ENCODE data around the gene DHX34. TPM values are rescaled to one million over a fixed set of nuclear protein-coding genes. Genes with fewer than 3 reads are reported as not detected.
"Not testable (repeated sequence)": the region's sequence is repeated elsewhere in the genome, so short reads cannot be mapped to it uniquely, and the experiment has no call there.

DHX34 gene
- total RNA-seq, 2 experiments from 2014 or later = 17.4 to 19.5 TPM

DNA sequence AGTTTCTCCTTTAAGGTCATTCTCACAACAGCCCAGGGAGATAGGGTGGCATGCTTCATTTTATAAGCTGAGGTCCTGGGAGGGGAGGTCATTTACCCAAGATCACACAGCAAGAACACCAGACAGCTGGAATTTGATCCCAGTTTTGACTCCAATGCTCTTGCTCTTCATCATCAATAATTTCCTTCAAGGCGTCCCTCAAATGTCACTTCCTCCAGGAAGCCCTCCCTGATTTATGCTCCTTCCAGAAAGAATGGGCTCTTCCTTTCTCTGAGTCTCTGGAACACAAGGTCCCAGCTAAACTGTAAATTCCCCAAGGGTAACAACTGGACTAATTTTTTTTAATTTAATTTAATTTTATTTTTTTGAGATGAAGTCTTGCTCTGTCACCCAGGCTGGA is 4.7 kb upstream of the DHX34 start:
- H3K36me3 Mint-ChIP-seq = peaks cover 4% of the 10 kb centered on the region
- H3K27me3 Mint-ChIP-seq = peaks cover 6% of the 10 kb centered on the region
- H3K4me1 Mint-ChIP-seq = peaks cover 7% of the 10 kb centered on the region
- H3K4me3 Mint-ChIP-seq = no peak overlapping the region
- H3K27ac Mint-ChIP-seq = no peak overlapping the region
- DNase-seq = no peak
- no peaks in the 10 kb centered on the region for H3K9me3 Mint-ChIP-seq

DNA sequence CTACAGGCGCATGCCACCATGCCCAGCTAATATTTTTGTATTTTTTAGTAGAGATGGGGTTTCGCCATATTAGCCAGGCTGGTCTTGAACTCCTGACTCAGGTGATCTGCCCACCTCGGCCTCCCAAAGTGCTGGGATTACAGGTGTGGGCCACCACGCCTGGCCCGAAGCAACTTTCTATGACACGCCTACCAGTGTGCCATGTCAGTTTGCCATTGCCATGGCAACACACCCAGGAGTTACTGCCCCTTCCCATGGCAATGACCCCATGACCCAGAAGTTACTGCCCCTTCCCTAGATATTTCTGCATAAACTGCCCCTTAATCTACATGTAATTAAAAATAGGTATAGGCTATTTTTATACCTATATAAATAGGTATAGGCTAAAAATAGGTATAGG is 3.1 kb upstream of the DHX34 start:
- H3K4me3 Mint-ChIP-seq, DNase-seq, H3K27me3 Mint-ChIP-seq, H3K9me3 Mint-ChIP-seq, H3K27ac Mint-ChIP-seq: not testable (repeated sequence)
- H3K4me1 Mint-ChIP-seq = peaks cover 17% of the 10 kb centered on the region
- H3K36me3 Mint-ChIP-seq = peaks cover 17% of the 10 kb centered on the region

DNA sequence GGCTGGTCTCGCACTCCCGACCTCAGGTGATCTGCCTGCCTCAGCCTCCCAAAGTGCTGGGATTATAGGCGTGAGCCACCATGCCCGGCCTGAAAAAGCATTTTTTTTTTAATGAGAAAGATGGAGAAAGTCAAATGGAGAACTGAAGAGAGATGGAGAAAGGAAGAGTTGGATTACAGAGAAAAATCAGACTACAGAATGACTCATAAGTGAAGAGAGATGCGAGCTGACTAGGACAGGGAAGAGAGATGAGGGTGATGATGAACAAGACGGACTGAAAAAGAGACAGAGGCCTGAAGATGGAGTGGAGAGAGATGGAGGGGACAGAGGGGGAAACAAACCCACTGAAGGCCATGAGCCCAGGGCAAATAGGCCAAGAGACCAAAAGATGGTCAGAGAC is 1.5 kb downstream of the DHX34 start:
- H3K27ac Mint-ChIP-seq = peak overlapping the region; percentile 7
- peaks cover 46% of the 10 kb centered on the region for H3K36me3 Mint-ChIP-seq
- H3K9me3 Mint-ChIP-seq = peaks cover 3% of the 10 kb centered on the region
- H3K4me1 Mint-ChIP-seq = peaks cover 30% of the 10 kb centered on the region
- peak overlapping the region; percentile 50 for H3K4me3 Mint-ChIP-seq
- peaks cover 3% of the 10 kb centered on the region for H3K27me3 Mint-ChIP-seq
- DNase-seq = no peak

DNA sequence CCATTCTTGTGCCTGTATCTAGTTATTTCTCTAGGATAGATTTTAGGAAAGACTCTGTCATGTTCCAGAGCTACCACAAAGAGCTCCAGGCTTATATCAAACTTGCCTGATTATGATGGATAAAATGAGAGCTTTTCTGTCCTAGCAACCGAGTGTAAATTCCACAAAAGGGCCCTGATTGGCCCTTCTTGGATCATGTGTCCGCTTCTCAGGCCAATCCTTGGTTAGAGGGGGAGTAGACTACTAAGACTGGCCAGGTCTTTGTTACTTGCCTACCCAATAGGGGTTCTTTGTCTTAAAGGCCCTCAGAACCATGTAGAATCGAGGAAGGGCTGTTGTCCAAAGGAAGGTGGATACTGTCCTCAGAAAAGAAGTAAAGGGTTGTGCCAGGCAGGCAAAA is 2.4 kb downstream of the DHX34 start:
- Mint-ChIP-seq H3K27me3 (peaks cover under 1% of the 10 kb centered on the region), H3K36me3 (peaks cover 52% of the 10 kb centered on the region), H3K4me1 (peaks cover 30% of the 10 kb centered on the region), H3K9me3 (peaks cover 3% of the 10 kb centered on the region), H3K4me3 (peak overlapping the region; percentile 22), H3K27ac (no peak overlapping the region)
- DNase-seq = no peak

DNA sequence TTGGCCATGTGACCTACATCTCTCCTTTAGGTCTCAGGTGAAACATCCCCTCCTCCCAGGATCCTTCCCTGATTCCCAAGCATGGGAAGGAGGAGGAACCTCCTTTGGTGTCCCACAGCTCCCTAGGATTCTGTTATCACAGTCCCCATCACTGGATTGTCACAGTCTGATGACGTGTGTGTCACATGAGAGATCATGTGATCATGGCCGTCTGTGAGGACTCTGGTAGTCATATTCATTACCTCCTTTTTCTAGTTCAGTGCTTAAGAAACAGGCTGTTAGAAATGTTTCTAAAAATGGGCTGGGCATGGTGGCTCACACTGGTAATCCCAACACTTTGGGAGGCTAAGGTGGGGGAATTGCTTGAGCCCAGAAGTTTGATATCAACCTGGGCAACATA is 3.0 kb downstream of the DHX34 start:
- Mint-ChIP-seq H3K36me3 (peaks cover 52% of the 10 kb centered on the region), H3K4me3 (no peak overlapping the region), H3K4me1 (peaks cover 30% of the 10 kb centered on the region), H3K27me3 (no peaks in the 10 kb centered on the region), H3K9me3 (peaks cover 3% of the 10 kb centered on the region), H3K27ac (peak overlapping the region; percentile 47)
- DNase-seq = no peak

DNA sequence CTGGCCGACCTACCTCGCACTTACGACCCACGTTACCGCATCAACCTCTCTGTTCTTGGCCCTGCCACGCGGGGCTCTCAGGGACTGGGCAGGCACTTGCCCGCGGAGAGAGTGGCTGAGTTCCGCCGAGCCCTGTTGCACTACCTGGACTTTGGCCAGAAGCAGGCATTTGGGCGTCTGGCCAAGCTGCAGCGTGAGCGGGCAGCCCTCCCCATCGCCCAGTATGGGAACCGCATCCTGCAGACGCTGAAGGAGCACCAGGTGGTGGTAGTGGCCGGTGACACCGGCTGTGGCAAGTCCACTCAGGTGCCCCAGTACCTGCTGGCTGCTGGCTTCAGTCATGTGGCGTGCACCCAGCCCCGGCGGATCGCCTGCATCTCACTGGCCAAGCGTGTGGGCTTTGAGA is 4.2 kb downstream of the DHX34 start:
- Mint-ChIP-seq H3K9me3 (peaks cover 3% of the 10 kb centered on the region), H3K4me1 (peaks cover 30% of the 10 kb centered on the region), H3K27me3 (no peaks in the 10 kb centered on the region), H3K4me3 (no peak overlapping the region), H3K36me3 (peaks cover 56% of the 10 kb centered on the region), H3K27ac (no peak overlapping the region)
- no peak for DNase-seq

DNA sequence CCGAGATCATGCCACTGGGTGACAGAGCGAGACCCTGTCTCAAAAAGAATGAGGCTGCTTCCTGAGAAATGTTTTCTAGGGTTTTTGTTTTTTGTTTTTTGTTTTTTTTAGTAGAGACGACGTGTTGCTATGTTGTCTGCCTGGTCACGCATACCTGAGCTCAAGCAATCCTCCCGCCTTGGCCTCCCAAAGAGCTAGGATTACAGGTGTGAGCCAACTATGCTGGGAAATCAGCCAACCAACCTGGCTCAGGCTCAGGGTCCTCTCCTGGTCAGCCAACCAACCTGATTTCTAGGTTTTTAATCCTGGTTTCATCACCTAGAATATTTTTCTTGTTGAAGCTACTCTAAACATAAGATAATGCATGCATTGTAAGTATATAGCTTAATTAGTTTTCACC is 7.8 kb downstream of the DHX34 start:
- Mint-ChIP-seq H3K27ac (no peak overlapping the region), H3K4me1 (peaks cover 7% of the 10 kb centered on the region), H3K36me3 (peaks cover 50% of the 10 kb centered on the region), H3K27me3 (no peaks in the 10 kb centered on the region), H3K9me3 (no peaks in the 10 kb centered on the region), H3K4me3 (no peak overlapping the region)
- DNase-seq = no peak

DNA sequence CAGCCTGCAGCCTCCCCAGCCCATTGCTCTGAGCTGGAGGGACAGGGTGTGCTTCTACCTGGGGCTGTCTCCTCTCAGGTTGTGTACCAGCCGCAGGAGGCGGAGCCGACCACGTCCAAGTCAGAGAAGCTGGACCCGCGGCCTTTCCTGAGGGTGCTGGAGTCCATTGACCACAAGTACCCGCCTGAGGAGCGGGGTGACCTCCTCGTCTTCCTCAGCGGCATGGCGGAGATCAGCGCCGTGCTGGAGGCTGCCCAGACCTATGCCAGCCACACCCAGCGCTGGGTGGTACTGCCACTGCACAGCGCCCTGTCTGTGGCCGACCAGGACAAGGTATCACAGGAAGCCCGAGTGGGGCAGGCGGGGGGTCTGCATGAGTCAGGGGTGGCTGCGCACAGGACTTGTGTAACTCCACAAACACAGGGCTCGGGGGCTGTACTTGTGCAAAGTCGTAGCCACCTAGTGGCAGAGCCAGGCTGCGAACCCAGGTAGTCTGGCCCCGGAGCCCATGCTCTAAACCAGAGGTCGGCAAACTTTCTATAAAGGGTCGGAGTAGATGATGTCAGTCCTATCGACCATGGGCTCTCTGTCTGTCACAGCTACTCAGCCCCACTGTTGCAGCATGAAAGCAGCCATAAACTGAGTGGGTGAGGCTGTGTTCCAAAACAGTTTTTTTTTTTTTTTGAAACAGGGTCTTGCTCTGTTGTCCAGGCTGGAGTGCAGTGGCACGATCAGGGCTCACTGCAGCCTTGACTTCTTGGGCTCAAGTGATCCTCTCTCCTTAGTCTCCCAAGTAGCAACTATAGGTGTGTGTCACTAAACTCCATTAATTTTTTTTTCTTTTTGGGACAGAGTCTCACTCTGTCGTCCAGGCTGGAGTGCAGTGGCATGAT is 8.9 kb downstream of the DHX34 start:
- peaks cover 7% of the 10 kb centered on the region for H3K4me1 Mint-ChIP-seq
- no peaks in the 10 kb centered on the region for H3K27me3 Mint-ChIP-seq
- no peaks in the 10 kb centered on the region for H3K9me3 Mint-ChIP-seq
- DNase-seq = no peak
- H3K36me3 Mint-ChIP-seq = peaks cover 38% of the 10 kb centered on the region
- H3K27ac Mint-ChIP-seq = no peak overlapping the region
- H3K4me3 Mint-ChIP-seq = no peak overlapping the region

DNA sequence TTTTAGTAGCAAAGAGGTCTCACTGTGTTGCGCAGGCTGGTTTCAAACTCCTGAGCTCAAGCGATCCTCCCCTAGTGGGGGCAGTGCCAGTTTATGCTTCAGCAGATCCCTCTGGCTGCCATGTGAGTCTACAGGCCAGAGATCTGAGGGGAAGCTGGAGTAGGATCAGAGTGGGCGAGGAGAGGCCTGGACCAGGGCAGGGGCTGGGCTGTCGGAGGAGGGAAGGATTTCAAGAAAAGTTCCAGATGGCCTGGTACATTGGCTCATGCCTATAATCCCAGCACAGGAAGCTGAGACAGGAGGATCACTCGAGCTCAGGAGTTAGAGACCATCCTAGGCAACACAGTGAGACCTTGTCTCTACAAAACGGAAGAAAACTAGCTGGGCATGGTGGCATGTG is 9.8 kb downstream of the DHX34 start:
- peaks cover 36% of the 10 kb centered on the region for H3K36me3 Mint-ChIP-seq
- peaks cover 5% of the 10 kb centered on the region for H3K4me1 Mint-ChIP-seq
- H3K4me3 Mint-ChIP-seq = no peak overlapping the region
- H3K27ac Mint-ChIP-seq = no peak overlapping the region
- DNase-seq = no peak
- H3K27me3 Mint-ChIP-seq = no peaks in the 10 kb centered on the region
- no peaks in the 10 kb centered on the region for H3K9me3 Mint-ChIP-seq

DNA sequence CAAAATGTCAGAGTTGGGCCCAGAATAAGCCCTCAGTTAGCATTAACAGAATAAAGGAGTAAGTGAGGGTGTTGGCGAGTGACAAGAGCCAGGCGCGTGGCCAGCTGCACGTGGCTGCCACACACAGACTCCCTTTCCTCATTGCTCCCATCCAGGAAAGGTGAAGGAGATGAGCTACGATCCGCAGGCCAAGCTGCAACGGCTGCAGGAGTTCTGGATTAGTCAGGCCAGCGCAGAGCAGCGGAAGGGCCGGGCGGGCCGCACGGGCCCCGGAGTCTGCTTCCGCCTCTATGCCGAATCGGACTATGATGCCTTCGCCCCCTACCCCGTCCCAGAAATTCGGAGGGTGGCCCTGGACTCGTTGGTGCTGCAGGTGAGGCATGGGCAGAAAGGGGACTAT is 13.2 kb downstream of the DHX34 start:
- H3K4me3 Mint-ChIP-seq = no peak overlapping the region
- peaks cover 29% of the 10 kb centered on the region for H3K36me3 Mint-ChIP-seq
- H3K9me3 Mint-ChIP-seq = no peaks in the 10 kb centered on the region
- H3K4me1 Mint-ChIP-seq = no peaks in the 10 kb centered on the region
- H3K27ac Mint-ChIP-seq = no peak overlapping the region
- no peak for DNase-seq
- no peaks in the 10 kb centered on the region for H3K27me3 Mint-ChIP-seq

DNA sequence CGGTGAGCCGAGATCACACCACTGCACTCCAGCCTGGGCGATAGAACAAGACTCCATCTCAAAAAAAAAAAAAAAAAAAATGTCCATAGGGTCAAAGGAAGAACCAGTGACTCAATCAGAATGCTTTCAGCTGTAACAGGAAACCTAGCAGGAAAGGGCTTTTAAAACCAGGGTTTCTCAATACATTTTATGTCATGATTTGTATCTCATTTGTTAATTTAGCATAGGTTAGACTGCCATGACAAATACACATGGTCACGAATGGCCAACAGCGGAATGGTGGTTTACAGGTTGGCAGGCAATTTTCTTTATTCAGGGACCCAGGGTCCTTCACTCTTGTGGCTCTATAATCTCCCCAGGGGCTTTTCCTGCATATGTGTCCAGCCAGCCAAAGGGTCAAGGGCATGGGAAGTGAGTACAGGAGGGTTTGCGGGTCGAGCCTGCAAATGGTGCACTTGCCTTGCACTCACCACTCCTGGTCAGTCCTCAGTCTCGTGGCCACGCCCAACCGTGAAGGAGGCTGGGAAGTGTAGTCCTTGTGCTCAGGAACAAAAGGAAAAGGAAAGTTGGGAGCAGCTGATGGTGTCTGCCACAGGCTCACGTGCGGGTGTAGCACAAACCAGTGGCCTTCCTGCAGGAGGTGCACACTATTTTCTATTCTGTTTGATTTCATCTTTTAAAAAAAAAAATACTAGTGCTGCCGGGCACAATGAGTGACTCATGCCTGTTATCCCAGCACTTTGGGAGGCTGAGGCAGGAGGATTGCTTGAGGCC is 14.8 kb downstream of the DHX34 start:
- H3K36me3 Mint-ChIP-seq = peaks cover 18% of the 10 kb centered on the region
- H3K27me3 Mint-ChIP-seq = no peaks in the 10 kb centered on the region
- no peak overlapping the region for H3K27ac Mint-ChIP-seq
- no peak overlapping the region for H3K4me3 Mint-ChIP-seq
- DNase-seq = no peak
- no peaks in the 10 kb centered on the region for H3K9me3 Mint-ChIP-seq
- H3K4me1 Mint-ChIP-seq = no peaks in the 10 kb centered on the region

DNA sequence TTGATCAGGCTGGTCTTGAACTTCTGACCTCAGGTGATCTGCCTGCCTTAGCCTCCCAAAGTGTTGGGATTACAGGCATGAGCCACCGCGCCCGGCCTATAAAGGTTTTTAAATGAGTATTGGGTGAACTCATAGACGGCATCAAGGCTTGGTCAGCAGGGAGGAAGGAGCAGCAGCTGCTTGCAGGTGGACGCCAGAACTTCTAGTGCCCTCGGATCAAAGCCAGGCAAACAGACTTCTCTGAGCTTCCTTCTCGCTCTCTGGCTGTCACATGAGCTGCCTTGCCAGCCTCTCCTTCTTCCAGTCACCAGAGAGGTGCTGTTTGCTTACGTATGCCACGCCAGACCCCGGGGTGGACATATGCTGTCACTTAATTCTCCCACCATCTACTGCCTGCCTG is 16.3 kb downstream of the DHX34 start:
- not testable (repeated sequence) for DNase-seq, H3K27me3 Mint-ChIP-seq, H3K4me1 Mint-ChIP-seq, H3K27ac Mint-ChIP-seq, H3K9me3 Mint-ChIP-seq, H3K4me3 Mint-ChIP-seq
- peaks cover 12% of the 10 kb centered on the region for H3K36me3 Mint-ChIP-seq

DNA sequence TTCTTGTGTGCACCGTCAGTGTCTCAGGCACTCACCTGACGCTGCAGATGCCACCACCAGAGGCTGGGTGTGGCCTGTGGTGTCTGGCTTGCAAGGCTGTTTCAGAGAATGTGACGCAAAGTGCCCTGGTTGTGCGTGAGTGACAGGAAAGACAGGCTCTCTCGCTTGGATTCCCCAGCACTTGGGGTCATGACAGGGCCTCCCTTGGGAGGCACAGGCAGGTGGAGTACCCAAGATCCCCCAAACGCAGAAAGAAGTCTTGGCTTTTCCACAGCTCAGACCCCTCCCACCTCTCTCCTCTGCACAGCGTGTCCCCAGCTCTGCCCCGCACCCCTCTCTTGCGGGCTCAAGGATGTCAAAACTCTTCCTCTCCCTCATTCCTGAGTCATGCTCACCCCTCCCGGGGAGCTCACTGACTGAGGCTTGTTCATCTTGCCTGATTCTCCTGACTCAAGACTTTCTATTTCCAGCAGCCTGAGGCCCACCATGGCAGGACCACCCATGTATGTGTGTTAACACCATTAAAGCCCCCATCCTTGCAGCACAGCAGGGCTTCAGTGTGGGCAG is 21.0 kb downstream of the DHX34 start:
- Mint-ChIP-seq H3K27me3 (no peaks in the 10 kb centered on the region), H3K9me3 (no peaks in the 10 kb centered on the region), H3K36me3 (peaks cover 7% of the 10 kb centered on the region), H3K27ac (no peak overlapping the region), H3K4me1 (no peaks in the 10 kb centered on the region), H3K4me3 (no peak overlapping the region)
- no peak for DNase-seq

DNA sequence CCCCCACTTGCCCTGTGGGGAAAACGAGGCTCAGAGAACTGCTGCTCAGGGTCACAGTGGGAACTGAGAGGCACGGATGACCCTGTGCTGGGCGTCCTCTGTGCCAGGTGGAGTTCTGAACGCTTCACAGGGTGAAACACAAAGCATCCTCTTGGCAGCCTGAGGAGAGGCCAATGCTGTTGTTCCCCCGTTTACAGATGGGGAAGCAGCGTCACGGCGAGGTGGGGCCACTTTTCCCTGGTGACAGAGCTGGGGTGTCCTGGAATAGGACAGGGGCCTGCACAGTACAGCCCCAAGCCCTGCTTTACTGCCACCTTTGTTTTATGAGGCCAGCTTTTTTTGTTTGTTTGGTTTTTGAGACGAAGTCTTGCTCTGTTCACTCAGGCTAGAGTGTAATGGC is 22.1 kb downstream of the DHX34 start:
- DNase-seq = no peak
- H3K4me1 Mint-ChIP-seq = no peaks in the 10 kb centered on the region
- H3K27ac Mint-ChIP-seq = no peak overlapping the region
- H3K36me3 Mint-ChIP-seq = peaks cover 10% of the 10 kb centered on the region
- H3K27me3 Mint-ChIP-seq = no peaks in the 10 kb centered on the region
- no peaks in the 10 kb centered on the region for H3K9me3 Mint-ChIP-seq
- no peak overlapping the region for H3K4me3 Mint-ChIP-seq

DNA sequence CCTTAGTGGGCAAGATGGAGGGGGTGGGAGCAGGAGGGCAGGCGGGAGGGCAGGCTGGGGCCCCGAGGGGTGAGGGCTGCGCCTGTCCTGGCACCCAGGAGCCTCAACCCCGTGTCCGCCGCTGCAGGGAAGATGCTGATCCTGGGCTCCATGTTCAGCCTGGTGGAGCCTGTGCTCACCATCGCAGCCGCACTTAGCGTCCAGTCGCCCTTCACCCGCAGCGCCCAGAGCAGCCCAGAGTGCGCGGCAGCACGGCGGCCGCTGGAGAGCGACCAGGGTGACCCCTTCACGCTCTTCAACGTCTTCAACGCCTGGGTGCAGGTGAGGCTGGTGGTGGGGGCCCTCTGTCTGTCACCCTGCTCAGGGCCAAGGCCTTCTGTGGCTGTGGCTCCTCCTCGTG is 23.5 kb downstream of the DHX34 start:
- Mint-ChIP-seq H3K4me1 (no peaks in the 10 kb centered on the region), H3K27ac (no peak overlapping the region), H3K9me3 (no peaks in the 10 kb centered on the region), H3K4me3 (no peak overlapping the region), H3K36me3 (peaks cover 7% of the 10 kb centered on the region), H3K27me3 (no peaks in the 10 kb centered on the region)
- no peak for DNase-seq

Measured in activated naive CD8-positive, alpha-beta T cell treated with anti-CD3 and anti-CD28 coated beads for 36 hours (primary cell).